Inflammatory macrophage treated with lipopolysaccharide for 1 hour (primary cell): ENCODE data around the gene CNNM4.
A peak's percentile ranks its signal among the peaks of the same experiment; 100 is the strongest.

Source experiments
- DNase-seq, 2 donors: peaks; one replicate each; pipeline ENCODE4 v3.0.0-alpha.2; 2020 to 2022

The CNNM4 gene

GRCh38 chr2:96815326-96816126, 54.8 kb downstream of the CNNM4 start:
- peak; percentile 3 to 51 for DNase-seq

- peak; percentile 87 to 96 for DNase-seq
Measured at GRCh38 chr2:96816127-96816835, 55.6 kb downstream of the CNNM4 start, which contains the start of gene CNNM3. TSS of gene CNNM3 (plus strand) at chr2:96816268. CDS start at chr2:96816278, 10 bp downstream.

GRCh38 chr2:96816836-96817702, 56.4 kb downstream of the CNNM4 start:
- DNase-seq: no peak

GRCh38 chr2:96817882-96818281, 57.2 kb downstream of the CNNM4 start:
- DNase-seq: no peak

DNA sequence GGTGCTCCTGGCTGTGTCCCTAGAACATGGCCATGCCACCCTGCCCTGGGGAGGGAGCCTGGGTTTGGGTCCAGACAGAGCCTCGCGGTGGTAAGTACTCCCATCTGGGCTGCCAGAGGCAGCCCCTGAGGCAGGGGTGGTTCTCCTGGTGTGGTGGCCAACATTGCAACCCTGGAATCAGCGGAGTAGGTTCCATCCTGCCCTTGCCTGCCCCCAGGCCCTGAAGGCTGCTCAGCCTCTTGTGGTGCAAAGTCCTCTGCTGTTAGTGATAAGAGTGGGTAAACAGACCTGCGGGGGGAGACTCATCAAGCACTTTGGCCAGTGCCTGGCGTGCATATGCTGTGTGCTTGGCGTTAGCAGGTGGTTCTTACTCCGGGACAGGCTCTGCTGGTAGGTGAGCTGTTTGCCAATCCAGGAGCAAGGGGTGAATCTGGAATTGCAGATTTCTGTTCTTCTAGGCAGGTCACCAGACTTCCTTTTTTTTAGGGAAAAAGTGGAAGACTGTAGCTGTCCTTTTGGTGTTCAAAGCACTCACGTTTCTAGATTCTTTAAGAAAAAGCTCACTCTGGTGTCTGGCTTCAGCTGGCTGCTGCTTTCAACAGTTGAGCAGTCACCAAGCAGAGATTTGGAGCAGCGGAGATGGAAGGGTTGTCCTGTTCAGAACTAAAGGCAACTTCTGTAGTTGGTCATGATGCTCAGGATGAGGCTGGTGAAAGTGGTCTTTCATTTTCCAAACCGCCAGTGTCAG, 58.6 kb downstream of the CNNM4 start:
- no peak for DNase-seq

DNA sequence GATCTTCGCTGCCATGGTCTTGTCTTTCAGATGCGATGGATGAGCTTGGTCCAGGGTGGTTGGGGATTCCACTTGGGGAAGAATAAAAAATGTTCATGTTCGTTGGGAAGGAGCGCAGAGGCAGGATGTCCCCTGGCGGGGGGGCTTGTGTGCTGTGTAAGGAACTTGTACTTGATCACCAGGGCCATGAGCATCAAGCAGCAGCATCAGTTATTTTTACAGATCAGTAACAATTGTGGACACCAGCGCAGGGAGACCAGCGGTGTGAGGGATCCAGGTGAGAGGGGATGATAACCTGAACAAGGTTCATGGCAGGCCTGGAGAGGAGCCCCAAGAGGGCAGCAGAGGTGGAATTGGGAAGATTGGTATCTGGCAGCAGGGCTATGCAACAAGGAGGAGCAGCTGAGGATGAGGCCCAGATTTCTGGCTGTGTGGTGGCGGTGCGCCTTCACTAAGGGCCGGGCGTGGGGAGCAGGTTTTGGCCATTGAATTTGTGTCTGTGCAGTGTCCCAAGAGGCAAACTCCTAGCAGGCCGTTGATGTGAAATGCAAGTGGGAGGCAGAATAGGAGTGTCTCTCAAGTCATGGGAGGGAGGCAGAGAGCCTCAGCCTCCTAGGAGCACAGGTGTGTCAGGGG, 59.3 kb downstream of the CNNM4 start:
- DNase-seq: no peak

GRCh38 chr2:96821113-96821675, 60.5 kb downstream of the CNNM4 start:
- no peak for DNase-seq

DNA sequence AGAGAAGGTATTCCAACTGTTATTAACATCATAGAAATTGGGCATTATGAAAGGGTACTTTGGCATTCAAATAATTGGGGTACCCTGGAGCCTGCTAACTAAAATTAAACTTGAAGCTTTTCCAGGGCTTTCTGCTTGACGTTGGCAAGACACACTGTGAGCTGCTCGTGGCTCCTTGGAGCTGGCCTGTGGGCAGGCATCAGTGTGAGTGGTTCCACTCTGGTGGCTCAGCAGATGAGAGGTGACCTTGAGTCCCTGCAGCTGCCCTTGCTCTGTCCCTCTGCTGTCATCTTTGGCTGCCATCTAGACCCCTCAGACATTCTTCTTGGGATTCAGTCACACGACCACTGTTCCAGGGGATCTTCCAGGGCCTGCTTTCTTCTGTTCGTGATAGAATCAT, 62.1 kb downstream of the CNNM4 start:
- no peak for DNase-seq

GRCh38 chr2:96823198-96823597, 62.5 kb downstream of the CNNM4 start:
- no peak for DNase-seq

DNA sequence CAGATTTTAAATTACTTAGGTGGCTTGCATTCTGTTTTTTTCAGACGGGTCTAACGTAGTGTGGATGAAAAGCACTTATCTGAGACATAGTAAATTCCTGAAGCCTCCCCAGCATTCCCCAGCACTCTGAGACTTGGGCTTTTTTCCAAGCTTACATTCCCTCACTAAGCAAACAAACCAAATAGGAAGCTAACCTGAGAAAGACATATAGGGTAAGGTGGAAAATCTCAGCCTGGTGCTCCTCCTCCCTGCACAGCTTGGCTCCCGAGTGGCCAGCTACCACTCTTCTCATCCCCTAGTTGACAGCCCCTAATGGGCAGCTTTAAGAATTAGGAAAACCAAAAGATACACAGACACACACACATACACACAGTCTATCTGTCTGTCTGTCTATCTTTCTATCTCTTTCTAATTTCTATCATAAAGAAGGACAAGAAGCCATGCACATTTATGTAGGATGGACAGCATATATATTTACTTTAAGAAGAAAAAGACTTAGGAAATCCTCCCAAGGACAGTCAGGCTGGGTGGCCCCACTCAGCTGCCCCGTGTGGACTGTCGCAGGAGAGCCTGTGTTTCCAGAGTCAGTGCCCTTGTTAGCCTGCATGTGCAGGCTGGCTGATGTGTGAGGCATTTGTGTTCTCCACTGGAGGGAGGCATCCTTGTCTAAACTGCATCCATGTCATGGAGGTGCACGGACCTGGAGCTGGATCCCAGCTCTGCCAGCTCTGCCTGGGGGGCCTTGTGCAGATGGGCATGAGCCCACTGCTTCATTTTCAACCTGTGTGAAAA, 63.6 kb downstream of the CNNM4 start:
- DNase-seq: no peak

GRCh38 chr2:96825057-96825456, 64.4 kb downstream of the CNNM4 start:
- no peak for DNase-seq

GRCh38 chr2:96826546-96827278, 66.0 kb downstream of the CNNM4 start:
- no peak for DNase-seq

- DNase-seq: no peak
Measured at GRCh38 chr2:96828436-96828835, 67.7 kb downstream of the CNNM4 start.

- DNase-seq: no peak
Measured at GRCh38 chr2:96828874-96829273, 68.2 kb downstream of the CNNM4 start.

DNA sequence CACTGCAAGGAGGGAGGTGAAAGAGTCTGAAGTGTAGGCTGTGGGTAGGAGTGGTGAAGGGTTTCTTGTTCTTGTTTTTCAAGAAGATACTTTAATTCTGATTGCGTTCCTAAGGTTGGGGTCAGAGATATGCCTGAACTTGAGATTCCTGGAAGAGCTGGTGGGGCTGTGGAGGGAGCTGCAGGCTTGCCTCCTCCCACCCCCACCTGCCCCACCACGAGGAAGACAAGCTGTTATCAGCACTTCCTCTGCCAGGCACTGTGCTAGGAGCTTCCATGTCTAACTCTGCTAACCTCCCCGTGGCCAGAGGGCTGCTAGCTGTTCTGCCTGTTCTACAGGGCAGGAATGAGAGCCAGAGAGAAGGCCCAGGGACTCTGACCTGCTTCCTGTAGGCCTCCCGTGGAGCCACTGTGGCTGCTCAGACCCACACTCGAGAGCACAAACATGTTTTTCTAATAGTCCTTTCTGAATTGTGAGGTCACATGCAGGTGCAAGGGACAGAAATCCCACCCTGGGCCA, 69.4 kb downstream of the CNNM4 start:
- no peak for DNase-seq

DNA sequence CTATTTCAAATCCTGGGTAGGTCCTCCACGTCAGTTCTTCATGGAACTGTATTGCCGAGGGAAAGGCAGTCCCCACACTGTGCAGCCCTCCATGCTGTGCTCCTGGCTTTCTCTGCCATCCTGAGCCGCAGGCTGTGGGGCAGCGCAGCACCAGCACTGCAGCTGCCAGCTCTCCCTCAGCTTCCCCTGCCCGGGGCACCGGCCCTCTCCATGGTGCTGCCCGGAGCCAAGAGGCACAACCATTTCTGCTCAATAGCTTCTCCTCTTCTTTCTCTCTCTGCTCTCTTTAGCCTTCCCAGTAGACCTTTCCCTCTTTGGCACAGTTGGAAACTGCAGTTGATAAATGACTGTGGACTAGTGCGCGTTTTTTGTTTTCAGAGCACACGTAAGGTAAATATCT, 71.0 kb downstream of the CNNM4 start:
- no peak for DNase-seq

DNA sequence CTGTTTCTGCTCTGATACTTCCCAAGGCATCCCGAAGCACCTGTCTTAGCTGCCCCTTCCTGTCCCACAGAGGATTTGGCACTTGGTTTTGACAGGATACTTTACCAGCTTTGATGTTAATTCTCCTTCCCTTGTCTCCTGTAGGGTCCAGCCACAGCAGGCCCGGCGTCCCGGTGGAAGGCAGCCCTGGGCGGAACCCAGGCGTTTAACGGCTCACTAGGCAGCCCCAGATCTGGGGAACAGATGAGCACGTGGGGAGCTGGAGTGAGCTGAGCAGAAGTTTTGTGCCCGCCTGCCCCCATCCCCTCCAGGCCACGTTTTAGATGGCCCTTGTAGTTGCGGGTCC, 71.7 kb downstream of the CNNM4 start:
- DNase-seq: no peak

GRCh38 chr2:96832754-96833507, 72.2 kb downstream of the CNNM4 start:
- DNase-seq: no peak

DNA sequence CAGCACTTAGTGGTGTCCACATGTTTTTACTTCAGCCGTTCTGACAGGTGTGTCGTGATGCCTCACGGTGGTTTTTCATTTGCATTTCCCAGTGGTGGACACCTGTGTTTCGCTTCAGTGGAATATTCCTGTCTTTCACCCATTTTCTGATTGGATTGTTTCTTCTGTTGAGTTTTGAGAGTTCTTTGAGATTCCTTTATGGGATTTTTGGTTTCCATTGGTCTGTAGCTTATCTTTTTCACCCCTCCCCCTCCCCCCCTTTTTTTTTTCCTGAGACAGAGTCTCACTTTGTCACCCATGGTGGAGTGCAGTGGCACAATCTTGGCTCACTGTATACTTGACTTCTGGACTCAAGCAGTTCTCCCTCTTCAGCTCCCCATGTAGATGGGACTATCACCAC, 75.1 kb downstream of the CNNM4 start:
- DNase-seq: no peak
